Gastroesophageal sphincter (tissue), 4 donors: Measurements from ENCODE around the gene CDC27. TPM values are rescaled to one million over a fixed set of nuclear protein-coding genes. Genes with fewer than 3 reads are reported as not detected.
"Not testable (repeated sequence)": the region's sequence is repeated elsewhere in the genome, so short reads cannot be mapped to it uniquely, and the experiment has no call there.

ENCODE experiments used
- ATAC-seq: fragments of 150-250 bp; one replicate; pipeline ENCODE4 v1.9.1; 2016; ENCODE audit warnings: mild to moderate bottlenecking, moderate library complexity
- H3K27ac ChIP-seq, 4 donors: fragments of 200-600 bp; sonication (generic) in 3 of 4; 1 replicate in 3 of 4; 2 replicates in 1 of 4; pipeline ENCODE4 v1.5.1; 2016 to 2019
- H3K27me3 ChIP-seq: fragments of 200-600 bp; sonication (generic); one replicate; pipeline ENCODE4 v1.5.1; 2019
- H3K36me3 ChIP-seq, 2 donors: fragments of 200-600 bp; sonication (generic); one replicate each; pipeline ENCODE4 v1.5.1; 2019; ENCODE audit warnings: control low read depth in 1 of 2
- H3K4me1 ChIP-seq, 3 donors: fragments of 200-600 bp; sonication (generic); 1 replicate in 2 of 3; 2 replicates in 1 of 3; pipeline ENCODE4 v1.5.1; 2016 to 2019; ENCODE audit warnings: control low read depth in 2 of 3
- H3K4me3 ChIP-seq, 2 donors: fragments of 200-600 bp; sonication (generic); one replicate each; pipeline ENCODE4 v1.5.1; 2019; ENCODE audit warnings: mild to moderate bottlenecking in 1 of 2, moderate library complexity in 1 of 2
- H3K9me3 ChIP-seq, 3 donors: fragments of 200-600 bp; sonication (generic); one replicate each; pipeline ENCODE4 v1.5.1; 2017 to 2019; ENCODE audit warnings: control low read depth in 2 of 3
- CTCF ChIP-seq, 4 experiments: fragments of 200-600 bp in 2 of 4; fragments of 450-650 bp in 2 of 4; sonication (generic) in 1 of 4; IDR thresholded peaks; one replicate each; pipeline ENCODE4 v1.5.1; 2017 to 2019; ENCODE audit warnings: antibody characterized with exemption in 4 of 4, mild to moderate bottlenecking in 2 of 4, moderate library complexity in 2 of 4
- EP300 ChIP-seq: sonication (generic); formaldehyde crosslinking; IDR thresholded peaks from one replicate; pipeline ENCODE4 v1.6.1; 2017; ENCODE audit warnings: antibody characterized with exemption, mild to moderate bottlenecking
- POLR2A ChIP-seq, 2 donors: fragments of 450-650 bp; IDR thresholded peaks; one replicate each; pipeline ENCODE4 v1.6.1; 2017; ENCODE audit warnings: antibody characterized with exemption in 2 of 2, mild to moderate bottlenecking in 2 of 2, moderate library complexity in 1 of 2
- POLR2AphosphoS5 ChIP-seq: sonication (generic); formaldehyde crosslinking; IDR thresholded peaks from one replicate; pipeline ENCODE4 v1.6.1; 2017; ENCODE audit warnings: antibody characterized with exemption
- WGBS, 2 donors: methylation state at CpG; one replicate each; pipeline ENCODE4 v1.1.5; 2018; ENCODE audit warnings: low coverage in 1 of 2; 5-methylcytosine and 5-hydroxymethylcytosine counted together
- total RNA-seq, 4 donors: library from RNA; depleted of rRNA; stranded (reverse); fragments of >200 nt; gene quantifications; one replicate each; pipeline ENCODE4 v1.1.0, GENCODE V29; 2016

The CDC27 gene
- total RNA-seq, 4 donors from 2014 or later, result 40.4 to 71.4 (median 56.0) TPM

GRCh38 chr17:47078801-47079200 is 110.3 kb downstream of the CDC27 start:
- Histone ChIP-seq H3K36me3 (peaks cover 0 to 9% of the 10 kb centered on the region in 2 donors), H3K27ac (no peak overlapping the region), H3K9me3 (no peaks in the 10 kb centered on the region), H3K4me3 (no peak overlapping the region), H3K4me1 (no peaks in the 10 kb centered on the region), H3K27me3 (no peaks in the 10 kb centered on the region)
- no peak for ATAC-seq
- WGBS, 2 donors, result 77 to 84% methylated on average over 3 of the region's 3 CpGs
- no peak for TF ChIP-seq CTCF (IDR thresholded peaks at IDR 0.05)
- no peak for TF ChIP-seq POLR2AphosphoS5
- no peak for TF ChIP-seq EP300
- TF ChIP-seq POLR2A (IDR thresholded peaks at IDR 0.05), result no peak

- ATAC-seq, result no peak
- H3K27me3 ChIP-seq, result no peaks in the 10 kb centered on the region
- no peak overlapping the region for H3K27ac ChIP-seq
- TF ChIP-seq POLR2A (IDR thresholded peaks at IDR 0.05) (no peak), POLR2AphosphoS5 (no peak), CTCF (IDR thresholded peaks at IDR 0.05) (no peak), EP300 (no peak)
- H3K4me3 ChIP-seq, result no peak overlapping the region
- 78 to 85% methylated on average over 2 of the region's 2 CpGs for WGBS, 2 donors
- H3K4me1 ChIP-seq, result no peaks in the 10 kb centered on the region
- H3K36me3 ChIP-seq, result peaks cover 0 to 9% of the 10 kb centered on the region in 2 donors
- H3K9me3 ChIP-seq, result no peaks in the 10 kb centered on the region
Observed at GRCh38 chr17:47077576-47077975, 111.5 kb downstream of the CDC27 start.

- H3K27ac ChIP-seq, result no peak overlapping the region
- no peak overlapping the region for H3K4me3 ChIP-seq
- TF ChIP-seq POLR2A (IDR thresholded peaks at IDR 0.05), result no peak
- TF ChIP-seq POLR2AphosphoS5, result no peak
- no peak for TF ChIP-seq EP300
- no peak for TF ChIP-seq CTCF (IDR thresholded peaks at IDR 0.05)
- ATAC-seq, result no peak
- H3K36me3 ChIP-seq, result peaks cover 0 to 13% of the 10 kb centered on the region in 2 donors
- no peaks in the 10 kb centered on the region for H3K27me3 ChIP-seq
- no peaks in the 10 kb centered on the region for H3K4me1 ChIP-seq
- WGBS, 2 donors, result 29 to 88% methylated on average over 1 of the region's 1 CpG
- no peaks in the 10 kb centered on the region for H3K9me3 ChIP-seq
Observed at GRCh38 chr17:47076171-47076570, 112.9 kb downstream of the CDC27 start.

- H3K4me3 ChIP-seq, ATAC-seq, H3K9me3 ChIP-seq, H3K4me1 ChIP-seq, H3K27ac ChIP-seq, H3K36me3 ChIP-seq, H3K27me3 ChIP-seq: not testable (repeated sequence)
- 100% methylated on average over 1 of the region's 1 CpG for WGBS, 2 donors
Observed at GRCh38 chr17:47074361-47074760, 114.7 kb downstream of the CDC27 start.

- H3K9me3 ChIP-seq, H3K4me1 ChIP-seq, H3K27me3 ChIP-seq, H3K27ac ChIP-seq, H3K36me3 ChIP-seq, H3K4me3 ChIP-seq, ATAC-seq: not testable (repeated sequence)
- WGBS, 2 donors, result 72 to 74% methylated on average over 3 of the region's 4 CpGs
Observed at GRCh38 chr17:47073629-47074028, 115.5 kb downstream of the CDC27 start.

- H3K4me1 ChIP-seq, result no peaks in the 10 kb centered on the region
- peak overlapping the region in 1 of 4 donors; percentile 3 for H3K27ac ChIP-seq
- no peaks in the 10 kb centered on the region for H3K9me3 ChIP-seq
- no peak for TF ChIP-seq POLR2A (IDR thresholded peaks at IDR 0.05)
- TF ChIP-seq POLR2AphosphoS5, result no peak
- TF ChIP-seq EP300, result no peak
- no peak for TF ChIP-seq CTCF (IDR thresholded peaks at IDR 0.05)
- no CpG with 5 or more reads among the region's 5 CpGs for WGBS, 2 donors
- no peak overlapping the region for H3K4me3 ChIP-seq
- H3K27me3 ChIP-seq, result no peaks in the 10 kb centered on the region
- no peak for ATAC-seq
- peaks cover 0 to 4% of the 10 kb centered on the region in 2 donors for H3K36me3 ChIP-seq
Observed at GRCh38 chr17:47072886-47073285, 116.2 kb downstream of the CDC27 start.

- not testable (repeated sequence) for H3K27ac ChIP-seq, ATAC-seq, H3K9me3 ChIP-seq, H3K27me3 ChIP-seq, H3K4me3 ChIP-seq, H3K36me3 ChIP-seq
- 66 to 100% methylated on average over 2 of the region's 2 CpGs for WGBS, 2 donors
- peaks cover 0 to 12% (median 0%) of the 10 kb centered on the region in 3 donors for H3K4me1 ChIP-seq
Observed at GRCh38 chr17:47071171-47071570, 117.9 kb downstream of the CDC27 start.

- not testable (repeated sequence) for H3K9me3 ChIP-seq, ATAC-seq, H3K4me3 ChIP-seq, H3K36me3 ChIP-seq, H3K27ac ChIP-seq, H3K27me3 ChIP-seq
- peaks cover 0 to 14% (median 0%) of the 10 kb centered on the region in 3 donors for H3K4me1 ChIP-seq
- WGBS, 2 donors, result 75% methylated on average over 2 of the region's 4 CpGs; no CpG with 5 or more reads in 1 of the 2 donors
Observed at GRCh38 chr17:47070266-47070665, 118.8 kb downstream of the CDC27 start.
